HCT116 (cell line): ENCODE data around the gene VIPR2. TPM values are rescaled to one million over a fixed set of nuclear protein-coding genes. Genes with fewer than 3 reads are reported as not detected.

Experiments used
- ATAC-seq: fragments of 200-7000 bp; cut with Tn5 transposase; 2 replicates; pipeline ENCODE4 v1.9.1; 2020; ENCODE audit warnings: mild to moderate bottlenecking, moderate library complexity
- BruUV-seq: library from RNA; stranded (reverse); fragments of 400-500 nt; replicated peaks from 2 replicates; lab custom pipeline; 2021; lab: Mats Ljungman, UMichigan
- CTCF ChIA-PET: fragments of 300-600 bp; sonication (Branson Sonifier 250); formaldehyde crosslinking; loops from one replicate; lab custom pipeline; 2021; ENCODE audit warnings: antibody characterized with exemption; lab: Charles Lee
- POLR2A ChIA-PET: fragments of 300-600, 350-600 bp; sonication (Branson Sonifier 250); formaldehyde crosslinking; loops from one replicate; lab custom pipeline; 2021; ENCODE audit warnings: antibody characterized with exemption; lab: Charles Lee
- RAD21 ChIA-PET, 2 experiments: fragments of 300-600 bp; sonication (Branson Sonifier 250); formaldehyde crosslinking; loops; one replicate each; lab custom pipeline; 2023; ENCODE audit warnings: low total read pairs in 2 of 2; ENCODE audit not compliant: uncharacterized antibody in 2 of 2, unreplicated experiment in 2 of 2, low non-redundant PET in 1 of 2; lab: Charles Lee
- DNase-seq: peaks from one replicate; pipeline ENCODE4 v3.0.0-alpha.2; 2010; ENCODE audit warnings: low read depth, low spot score
- H2AFZ ChIP-seq: fragments of 200-600 bp; shearing (Covaris generic), sonication (generic); 2 replicates; pipeline ENCODE4 v1.6.1; 2017; ENCODE audit warnings: low read depth, mixed run types, mixed read lengths, antibody characterized with exemption, low read length; ENCODE audit not compliant: poor library complexity, severe bottlenecking
- H3K27ac ChIP-seq: 2 replicates; pipeline ENCODE4 v1.5.1; 2012; ENCODE audit warnings: low read depth, low read length
- H3K27me3 ChIP-seq: fragments of 200-600 bp; sonication (generic); 2 replicates; pipeline ENCODE4 v1.6.1; 2016; ENCODE audit warnings: mixed run types, low read length, mixed read lengths; ENCODE audit not compliant: insufficient read depth
- H3K36me3 ChIP-seq, 2 experiments: fragments of 200-500 bp in 1 of 2; fragments of 200-600 bp in 1 of 2; sonication (Bioruptor generic) in 1 of 2; sonication (generic) in 1 of 2; 2 replicates each; pipeline versions ENCODE4 v1.5.1 to v1.6.1; 2014 to 2016; ENCODE audit warnings: low read length in 2 of 2, inconsistent platforms in 1 of 2, mixed read lengths in 1 of 2, mixed run types in 1 of 2; ENCODE audit not compliant: insufficient read depth in 2 of 2, control insufficient read depth in 1 of 2
- H3K4me1 ChIP-seq, 2 experiments: fragments of 200-600 bp in 1 of 2; sonication (generic) in 1 of 2; 2 replicates each; pipeline versions ENCODE4 v1.5.1 to v1.6.1; 2012 to 2017; ENCODE audit warnings: low read length in 2 of 2, inconsistent platforms in 1 of 2, mild to moderate bottlenecking in 1 of 2, mixed read lengths in 1 of 2, mixed run types in 1 of 2, moderate library complexity in 1 of 2; ENCODE audit not compliant: insufficient read depth in 2 of 2, control insufficient read depth in 1 of 2
- H3K4me2 ChIP-seq: fragments of 200-600 bp; sonication (generic); 2 replicates; pipeline ENCODE4 v1.6.1; 2017; ENCODE audit warnings: mixed run types, low read length, mixed read lengths
- H3K4me3 ChIP-seq, 2 experiments: fragments of 200-600 bp in 1 of 2; sonication (generic) in 1 of 2; replicated peaks in 1 of 2; 2 replicates each; pipeline ENCODE4 v1.5.1; 2011 to 2016; ENCODE audit warnings: low read length in 2 of 2, control low read depth in 1 of 2, low read depth in 1 of 2, mild to moderate bottlenecking in 1 of 2, mixed read lengths in 1 of 2, mixed run types in 1 of 2
- H3K79me2 ChIP-seq: fragments of 200-600 bp; sonication (generic); 2 replicates; pipeline ENCODE4 v1.6.1; 2017; ENCODE audit warnings: mild to moderate bottlenecking, mixed run types, low read length, moderate library complexity, mixed read lengths; ENCODE audit not compliant: insufficient read depth
- H3K9ac ChIP-seq: fragments of 200-600 bp; sonication (generic); 2 replicates; pipeline ENCODE4 v1.6.1; 2016; ENCODE audit warnings: low read length, mixed read lengths
- H3K9me2 ChIP-seq: fragments of 200-600 bp; sonication (generic), shearing (Covaris generic); 2 replicates; pipeline ENCODE4 v1.6.1; 2017; ENCODE audit warnings: mixed run types, mild to moderate bottlenecking, moderate library complexity; ENCODE audit not compliant: insufficient read depth
- H3K9me3 ChIP-seq, 2 experiments: fragments of 200-500 bp in 1 of 2; fragments of 200-600 bp in 1 of 2; sonication (Bioruptor generic) in 1 of 2; sonication (generic) in 1 of 2; 2 replicates each; pipeline ENCODE4 v1.6.1; 2014 to 2017; ENCODE audit warnings: low read length in 2 of 2, mixed read lengths in 2 of 2, inconsistent platforms in 1 of 2, low read depth in 1 of 2, mild to moderate bottlenecking in 1 of 2, mixed run types in 1 of 2, moderate library complexity in 1 of 2; ENCODE audit not compliant: control insufficient read depth in 1 of 2, insufficient read depth in 1 of 2
- H4K20me1 ChIP-seq: fragments of 200-600 bp; sonication (generic), shearing (Covaris generic); 2 replicates; pipeline ENCODE4 v1.6.1; 2017; ENCODE audit warnings: mixed run types, mild to moderate bottlenecking, moderate library complexity; ENCODE audit not compliant: insufficient read depth
- ATF3 ChIP-seq: IDR thresholded peaks from 2 replicates; pipeline ENCODE4 v1.6.1; 2012
- CEBPB ChIP-seq: IDR thresholded peaks from 2 replicates; pipeline ENCODE4 v1.6.1; 2012; ENCODE audit warnings: low read depth
- EZH2phosphoT487 ChIP-seq: fragments of 200-600 bp; IDR thresholded peaks from 2 replicates; pipeline ENCODE4 v1.6.1; 2018; ENCODE audit warnings: antibody characterized with exemption, borderline replicate concordance
- FOSL1 ChIP-seq: IDR thresholded peaks from 2 replicates; pipeline ENCODE4 v1.6.1; 2012; ENCODE audit warnings: low read depth
- REST ChIP-seq: IDR thresholded peaks from 2 replicates; pipeline ENCODE4 v1.6.1; 2012; ENCODE audit warnings: low read depth
- SIN3A ChIP-seq: IDR thresholded peaks from 2 replicates; pipeline ENCODE4 v1.6.1; 2012; ENCODE audit warnings: low read depth
- SRF ChIP-seq: IDR thresholded peaks from 2 replicates; pipeline ENCODE4 v1.6.1; 2012; ENCODE audit warnings: low read depth
- YY1 ChIP-seq: IDR thresholded peaks from 2 replicates; pipeline ENCODE4 v1.6.1; 2011; ENCODE audit warnings: low read length, low read depth, moderate library complexity, mild to moderate bottlenecking; ENCODE audit not compliant: insufficient replicate concordance; ENCODE audit errors: extremely low read depth
- ZBTB33 ChIP-seq: IDR thresholded peaks from 2 replicates; pipeline ENCODE4 v1.6.1; 2011; ENCODE audit warnings: mild to moderate bottlenecking, low read length, moderate library complexity; ENCODE audit not compliant: insufficient replicate concordance; ENCODE audit errors: extremely low read depth
- ZNF274 ChIP-seq: fragments of 200-500 bp; sonication (Bioruptor generic); IDR thresholded peaks from 2 replicates; pipeline ENCODE4 v1.6.1; 2014; ENCODE audit warnings: mild to moderate bottlenecking, low read depth, low read length, inconsistent platforms
- intact Hi-C: fragments of 100-400 bp; cut with micrococcal nuclease; formaldehyde crosslinking; loops from 2 replicates; pipeline ENCODE4 v1.10.0; 2022
- total RNA-seq: library from RNA; stranded (reverse); gene quantifications from one replicate; pipeline ENCODE4 v1.2.1, GENCODE V29; 2021; ENCODE audit not compliant: unreplicated experiment

Gene VIPR2
- total RNA-seq, 1 experiment from 2014 or later, result 0.10 TPM

GRCh38 chr7:159092701-159093121, 52.0 kb downstream of the VIPR2 start:
- intact Hi-C loops, result no loop called here
- Histone ChIP-seq H3K27ac (no peak overlapping the region), H3K9me3 (no peaks in the 10 kb centered on the region), H3K79me2 (no peaks in the 10 kb centered on the region), H3K4me1 (no peaks in the 10 kb centered on the region), H4K20me1 (no peaks in the 10 kb centered on the region), H3K9ac (no peak overlapping the region), H2AFZ (no peak overlapping the region), H3K4me2 (no peak overlapping the region), H3K27me3 (no peaks in the 10 kb centered on the region), H3K36me3 (no peaks in the 10 kb centered on the region), H3K9me2 (no peaks in the 10 kb centered on the region), H3K4me3 (no peak overlapping the region)
- RAD21 ChIA-PET, result no interaction called here
- CTCF ChIA-PET, result no interaction called here
- POLR2A ChIA-PET, result no interaction called here
- BruUV-seq, result no TSS peak
- TF ChIP-seq SIN3A (no peak), CEBPB (no peak), ZNF274 (no peak), EZH2phosphoT487 (no peak), SRF (no peak), REST (no peak), ZBTB33 (no peak), FOSL1 (no peak), ATF3 (no peak), YY1 (no peak)
- DNase-seq (no peak), ATAC-seq (no peak)
